GM21381 (cell line): ENCODE results near the gene HLF.

Experiments used
- ATAC-seq: cut with Tn5 transposase; IDR thresholded peaks from one replicate; pipeline ENCODE4 v1.9.1; 2021; ENCODE audit warnings: mild to moderate bottlenecking, moderate library complexity; ENCODE audit not compliant: unreplicated experiment

The HLF gene

DNA sequence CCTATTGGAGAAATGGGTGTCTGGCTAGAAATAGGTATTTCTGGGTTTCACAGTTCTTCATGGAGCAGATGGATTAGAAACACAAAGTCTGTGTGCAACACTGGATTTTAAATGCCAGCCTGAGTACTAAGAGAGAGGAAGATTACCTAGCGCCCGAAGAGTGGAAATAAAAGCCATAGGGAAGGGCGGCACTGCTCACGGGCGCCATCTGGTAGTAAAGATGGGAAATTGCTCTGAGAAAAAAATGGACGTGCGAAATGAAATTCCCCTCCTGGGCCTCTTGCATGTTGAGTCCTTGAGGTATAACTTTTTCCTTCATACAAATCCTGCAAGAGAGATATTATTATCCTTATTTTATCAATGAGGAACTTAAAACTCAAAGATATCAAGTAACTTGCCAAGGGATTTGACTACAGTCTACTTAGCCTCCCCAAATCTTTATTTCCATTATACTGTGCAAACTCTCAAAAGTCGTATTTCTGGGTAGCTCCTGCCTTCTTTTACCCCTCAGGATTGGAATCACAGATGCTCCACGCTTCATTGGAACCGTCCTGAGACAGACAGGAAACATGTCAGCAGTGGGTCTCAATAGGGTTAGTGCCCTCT is 84.1 kb downstream of the HLF start:
- peak; percentile 63 for ATAC-seq

DNA sequence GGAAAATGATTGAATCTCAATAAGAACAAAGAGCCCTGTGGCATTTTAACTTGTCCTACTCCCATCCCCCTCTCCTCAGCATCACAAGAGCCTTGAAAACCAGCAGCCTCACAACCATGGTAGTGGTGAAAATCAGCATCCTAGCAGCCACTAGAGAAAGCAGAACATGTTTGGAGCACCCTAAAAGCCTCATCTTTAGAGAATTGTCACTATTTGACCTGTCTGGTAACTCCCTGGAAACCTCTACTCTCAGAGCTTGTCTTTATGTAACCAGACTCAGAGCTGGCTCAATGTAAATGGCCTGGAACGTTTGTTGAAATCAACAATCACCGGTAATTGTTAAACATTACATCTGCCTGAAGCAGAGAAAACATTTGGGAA is 86.1 kb downstream of the HLF start:
- no peak for ATAC-seq

DNA sequence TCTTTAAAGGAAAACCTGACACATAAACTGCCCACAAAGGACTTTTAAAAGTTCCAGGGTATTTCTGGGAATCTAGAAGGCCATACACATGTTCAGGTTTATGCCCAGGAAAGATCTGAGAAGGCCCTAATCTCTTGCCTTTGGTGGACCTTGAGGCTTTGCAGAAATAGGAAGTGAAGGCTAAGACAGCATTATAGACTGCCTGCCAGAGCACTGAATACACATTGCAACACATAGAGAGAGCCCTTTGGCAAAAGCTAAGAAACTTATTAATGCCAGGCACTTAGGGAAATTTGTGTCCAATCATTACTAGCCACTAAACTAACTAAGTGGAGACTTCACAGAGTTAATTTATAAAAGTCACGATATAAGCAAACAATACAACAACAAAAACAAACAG is 86.5 kb downstream of the HLF start:
- ATAC-seq, result no peak

DNA sequence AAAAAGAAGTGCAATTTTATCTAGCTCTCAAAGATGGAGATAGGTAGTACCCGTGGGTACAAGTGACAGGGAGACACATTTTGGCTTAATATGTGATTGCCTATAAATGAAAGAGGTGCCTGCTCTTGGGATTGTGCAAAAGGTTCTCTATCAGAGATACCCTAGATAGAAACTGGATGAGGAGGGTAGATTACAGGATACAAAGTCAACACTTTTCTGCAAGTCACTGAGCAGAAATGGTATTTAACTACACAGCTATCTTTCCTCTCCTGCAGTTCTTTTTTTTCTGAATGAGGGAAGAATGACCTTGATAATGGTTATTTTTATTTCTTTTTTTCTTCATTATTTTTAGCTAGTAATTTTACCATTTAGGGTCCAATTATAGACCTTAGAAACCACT is 89.2 kb downstream of the HLF start:
- no peak for ATAC-seq

DNA sequence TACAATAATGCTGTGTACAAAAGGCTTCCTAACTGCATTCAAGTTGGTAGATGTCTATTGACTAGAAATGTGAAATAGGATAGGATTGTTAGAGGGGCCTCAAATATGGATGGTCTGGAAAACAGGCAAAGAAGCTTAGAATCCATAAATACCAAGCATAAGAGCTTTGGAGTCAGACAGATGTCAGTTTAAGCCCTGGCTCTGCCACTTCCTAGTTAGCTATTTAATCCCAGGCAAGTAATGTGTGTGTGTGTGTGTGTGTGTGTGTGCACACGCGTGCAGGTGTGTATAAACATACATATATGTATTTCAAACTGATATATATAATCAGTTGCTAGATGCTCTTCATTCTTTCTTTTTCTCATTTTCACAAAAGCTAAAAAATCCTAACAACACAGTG is 90.2 kb downstream of the HLF start:
- no peak for ATAC-seq

DNA sequence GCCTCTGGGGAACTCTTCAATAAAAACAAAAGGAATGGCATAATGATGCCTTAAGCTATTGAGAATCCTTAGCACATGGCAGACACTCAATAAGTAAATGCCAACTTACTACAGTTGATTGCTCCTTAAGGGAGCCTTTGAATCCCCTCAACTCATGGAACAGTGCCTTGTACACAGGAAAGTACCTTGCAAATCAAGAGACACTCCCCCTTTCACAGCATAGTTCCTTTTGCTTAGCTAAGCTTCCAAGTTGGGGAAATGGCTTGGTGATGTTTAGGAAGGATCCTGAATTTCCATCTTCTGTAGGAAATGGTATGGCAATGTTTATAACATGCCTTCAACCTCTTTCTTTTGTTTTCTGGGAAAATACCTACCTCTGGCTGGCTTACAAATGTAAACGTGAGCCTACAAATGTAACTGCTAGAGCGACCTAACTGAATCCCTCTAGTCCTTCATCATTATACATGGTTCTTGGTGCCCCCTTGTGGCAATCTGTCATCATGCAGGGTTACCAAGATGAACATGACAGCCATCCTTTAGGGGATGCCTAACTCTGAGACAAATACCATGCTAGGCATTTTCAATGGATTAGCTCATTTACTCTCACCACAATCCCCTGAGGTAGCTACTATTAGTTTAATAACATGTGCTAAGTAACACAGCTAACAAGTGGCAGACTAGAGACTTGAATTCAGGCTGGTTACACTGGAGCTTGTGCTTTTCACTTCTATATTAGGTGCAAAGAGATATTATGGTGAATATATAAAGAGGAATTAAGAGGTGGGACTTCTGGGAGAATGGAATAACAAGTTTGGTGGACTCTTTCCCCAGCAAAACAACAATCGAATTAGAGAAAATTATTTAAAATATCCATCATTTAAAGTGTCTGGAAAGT is 91.9 kb downstream of the HLF start:
- peak; percentile 95 for ATAC-seq

DNA sequence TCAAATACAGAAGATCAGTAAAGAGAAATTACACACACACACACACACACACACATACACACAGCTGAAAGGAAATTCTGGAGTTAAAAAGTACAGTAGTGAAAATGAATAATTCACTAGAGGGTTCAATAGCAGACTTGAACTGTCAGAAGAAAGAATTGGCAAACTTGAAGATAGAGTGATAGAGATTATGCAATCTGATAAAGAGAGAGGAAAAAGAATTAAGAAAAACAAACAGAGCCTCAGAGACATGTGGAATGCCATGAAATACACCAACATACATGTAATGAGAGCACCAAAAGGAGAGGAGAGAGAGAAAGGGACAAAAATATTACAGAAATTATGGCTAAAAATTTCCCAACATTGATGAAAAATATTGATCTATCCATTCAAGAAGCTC is 96.2 kb downstream of the HLF start:
- no peak for ATAC-seq

DNA sequence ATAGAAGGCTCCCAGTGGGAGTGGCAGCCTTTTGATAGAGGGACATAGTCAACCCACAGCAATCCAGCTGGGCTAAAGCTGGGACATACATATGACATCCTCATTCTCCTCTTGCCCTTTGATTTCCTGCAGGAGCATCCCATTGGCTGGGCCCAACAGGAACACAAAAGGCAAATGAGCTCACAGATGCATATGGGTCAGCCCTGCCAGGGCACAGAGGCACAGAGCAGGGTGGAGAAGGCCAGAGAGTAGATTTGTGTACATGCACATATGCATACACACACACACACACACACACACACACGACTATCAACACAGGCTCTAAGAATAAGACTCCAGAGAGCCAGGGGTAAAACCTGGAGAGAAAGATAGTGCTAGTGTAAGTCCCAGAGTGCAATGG is 98.3 kb downstream of the HLF start:
- no peak for ATAC-seq

DNA sequence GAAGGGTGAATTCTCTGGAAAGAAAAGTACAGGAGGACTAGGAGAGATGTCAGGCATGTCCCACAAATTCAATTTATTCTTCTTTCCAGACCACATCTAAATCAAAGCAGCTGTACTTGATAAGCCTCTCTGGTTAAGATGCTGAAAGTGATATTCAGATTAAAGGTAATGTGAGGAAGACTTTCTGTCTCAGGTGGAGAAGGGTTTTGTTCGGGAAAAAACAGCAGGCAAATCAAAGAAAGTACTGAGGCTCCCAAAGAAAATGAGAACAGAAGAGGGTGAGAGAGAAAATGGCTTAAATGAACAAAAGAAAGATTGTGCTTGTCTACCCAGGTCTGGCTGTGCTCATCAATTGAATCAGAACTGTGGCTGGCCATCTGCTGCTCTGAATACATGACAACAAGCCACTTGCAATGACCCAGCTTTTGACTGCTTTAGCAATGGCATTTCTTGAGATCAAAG is 101.3 kb downstream of the HLF start:
- ATAC-seq, result no peak

DNA sequence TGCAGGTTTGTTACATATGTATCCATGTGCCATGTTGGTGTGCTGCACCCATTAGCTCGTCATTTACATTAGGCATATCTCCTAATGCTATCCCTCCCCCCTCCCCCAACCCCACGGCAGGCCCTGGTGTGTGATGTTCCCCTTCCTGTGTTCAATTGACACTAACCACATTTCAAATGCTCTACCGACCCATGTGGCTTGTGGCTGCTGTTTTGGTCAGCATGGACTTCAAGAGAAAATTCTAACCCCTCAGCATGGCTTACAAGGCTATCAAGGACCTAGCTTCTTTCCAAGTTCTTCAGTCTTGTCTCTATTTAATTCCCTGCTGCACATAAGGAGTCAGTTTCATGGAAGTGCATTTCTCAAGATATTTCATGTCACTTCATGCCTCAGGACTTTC is 103.9 kb downstream of the HLF start:
- no peak for ATAC-seq
